ENCODE results near the gene MRPL17. TPM values are rescaled to one million over a fixed set of nuclear protein-coding genes. Genes with fewer than 3 reads are reported as not detected.

The MRPL17 gene
- total RNA-seq, 2 donors from 2014 or later = 30.8 to 97.8 TPM

GRCh38 chr11:6650980-6651379 is 32.2 kb downstream of the MRPL17 start:
- DNase-seq (ENCODE audit: low spot score) = no peak
- peaks cover 0 to 37% of the 10 kb centered on the region in 2 donors for H3K4me1 ChIP-seq
- no peak overlapping the region for H3K27ac ChIP-seq

GRCh38 chr11:6650104-6650503 is 33.0 kb downstream of the MRPL17 start:
- H3K36me3 ChIP-seq = no peaks in the 10 kb centered on the region
- TF ChIP-seq CTCF (IDR thresholded peaks at IDR 0.05) = no peak
- no peak overlapping the region for H3K27ac ChIP-seq
- no peak overlapping the region for H3K4me3 ChIP-seq
- H3K4me1 ChIP-seq = peaks cover 0 to 45% of the 10 kb centered on the region in 2 donors
- no peaks in the 10 kb centered on the region for H3K27me3 ChIP-seq
- DNase-seq (ENCODE audit: low spot score) = no peak
- no peaks in the 10 kb centered on the region for H3K9me3 ChIP-seq

More at GRCh38 chr11:6650980-6651379, 32.2 kb downstream of the MRPL17 start:
- Histone ChIP-seq H3K9me3 (no peaks in the 10 kb centered on the region), H3K27me3 (no peaks in the 10 kb centered on the region), H3K36me3 (no peaks in the 10 kb centered on the region), H3K4me3 (no peak overlapping the region)
- no peak for TF ChIP-seq CTCF (IDR thresholded peaks at IDR 0.05)

- no peaks in the 10 kb centered on the region for H3K27me3 ChIP-seq
- H3K27ac ChIP-seq = no peak overlapping the region
- no peaks in the 10 kb centered on the region for H3K9me3 ChIP-seq
- TF ChIP-seq CTCF (IDR thresholded peaks at IDR 0.05) = no peak
- H3K4me3 ChIP-seq = no peak overlapping the region
- DNase-seq (ENCODE audit: low spot score) = peak; percentile 54
- peaks cover 0 to 37% of the 10 kb centered on the region in 2 donors for H3K4me1 ChIP-seq
- H3K36me3 ChIP-seq = no peaks in the 10 kb centered on the region
Observed at GRCh38 chr11:6648501-6648900, 34.6 kb downstream of the MRPL17 start.

GRCh38 chr11:6647836-6648235 is 35.3 kb downstream of the MRPL17 start:
- TF ChIP-seq CTCF (IDR thresholded peaks at IDR 0.05) = no peak
- Histone ChIP-seq H3K27me3 (no peaks in the 10 kb centered on the region), H3K9me3 (no peaks in the 10 kb centered on the region), H3K4me3 (no peak overlapping the region), H3K36me3 (no peaks in the 10 kb centered on the region), H3K27ac (peak overlapping the region; percentile 76 to 80), H3K4me1 (peaks cover 0 to 37% of the 10 kb centered on the region in 2 donors)
- peak; percentile 55 for DNase-seq (ENCODE audit: low spot score)

GRCh38 chr11:6646918-6647679 is 36.0 kb downstream of the MRPL17 start:
- Histone ChIP-seq H3K27me3 (no peaks in the 10 kb centered on the region), H3K9me3 (no peaks in the 10 kb centered on the region), H3K4me3 (no peak overlapping the region), H3K36me3 (no peaks in the 10 kb centered on the region), H3K27ac (peak overlapping the region; percentile 76 to 80), H3K4me1 (peaks cover 0 to 37% of the 10 kb centered on the region in 2 donors)
- TF ChIP-seq CTCF (IDR thresholded peaks at IDR 0.05) = no peak
- peak; percentile 61 for DNase-seq (ENCODE audit: low spot score)

GRCh38 chr11:6646576-6646917 is 36.6 kb downstream of the MRPL17 start:
- Histone ChIP-seq H3K27me3 (no peaks in the 10 kb centered on the region), H3K4me1 (peaks cover 0 to 37% of the 10 kb centered on the region in 2 donors), H3K27ac (peak overlapping the region; percentile 76 to 80), H3K9me3 (no peaks in the 10 kb centered on the region), H3K36me3 (no peaks in the 10 kb centered on the region), H3K4me3 (peak overlapping the region in 1 of 2 donors; percentile 3)
- no peak for TF ChIP-seq CTCF (IDR thresholded peaks at IDR 0.05)
- peak; percentile 60 for DNase-seq (ENCODE audit: low spot score)
